HEK293 (cell line): ENCODE results near the gene UBIAD1.
A peak's percentile ranks its signal among the peaks of the same experiment; 100 is the strongest.

Experiments used
- CTCF ChIA-PET: fragments of 350-600 bp; formaldehyde crosslinking; extraction: SDS; loops from one replicate; lab custom pipeline; 2021; ENCODE audit warnings: antibody characterized with exemption; lab: Yijun Ruan, JAX
- POLR2A ChIA-PET: fragments of 300-600 bp; formaldehyde crosslinking; extraction: SDS; loops from one replicate; lab custom pipeline; 2020; ENCODE audit warnings: antibody characterized with exemption, inconsistent platforms; lab: Yijun Ruan, JAX
- H3K27ac ChIP-seq: fragments of 200-500 bp; sonication (Bioruptor generic); 2 replicates; pipeline ENCODE4 v1.5.1; 2014; ENCODE audit warnings: low read depth, low read length, control low read depth, inconsistent platforms; ENCODE audit errors: extremely low read depth
- H3K36me3 ChIP-seq, 2 experiments: fragments of 200-500 bp in 1 of 2; sonication (Bioruptor generic) in 1 of 2; 1 replicate in 1 of 2; 2 replicates in 1 of 2; pipeline ENCODE4 v1.5.1; 2014 to 2017; ENCODE audit warnings: inconsistent platforms in 2 of 2, low read length in 2 of 2; ENCODE audit not compliant: control insufficient read depth in 2 of 2, insufficient read depth in 1 of 2
- H3K4me1 ChIP-seq: fragments of 200-500 bp; sonication (Bioruptor generic); 2 replicates; pipeline ENCODE4 v1.5.1; 2014; ENCODE audit warnings: mild to moderate bottlenecking, low read length, inconsistent platforms; ENCODE audit not compliant: control insufficient read depth, insufficient read depth
- H3K4me3 ChIP-seq: 2 replicates; pipeline ENCODE4 v1.5.1; 2011; ENCODE audit warnings: low read depth, mild to moderate bottlenecking, control low read depth, low read length, moderate library complexity
- H3K9me3 ChIP-seq: fragments of 200-500 bp; sonication (Bioruptor generic); 2 replicates; pipeline ENCODE4 v1.5.1; 2014; ENCODE audit warnings: low read depth, low read length, inconsistent platforms; ENCODE audit not compliant: control insufficient read depth, insufficient read depth
- ATF2 ChIP-seq: fragments of 450-650 bp; formaldehyde crosslinking; IDR thresholded peaks from 2 replicates; pipeline ENCODE4 v1.5.1; 2016; ENCODE audit warnings: missing biosample characterization, missing genetic modification characterization, low read depth
- GLIS2 ChIP-seq: fragments of 450-650 bp; formaldehyde crosslinking; IDR thresholded peaks from 2 replicates; pipeline ENCODE4 v1.5.1; 2016; ENCODE audit warnings: missing biosample characterization, missing genetic modification characterization
- KLF10 ChIP-seq: fragments of 450-650 bp; IDR thresholded peaks from 2 replicates; pipeline ENCODE4 v1.5.1; 2018; ENCODE audit warnings: missing biosample characterization, mild to moderate bottlenecking, missing genetic modification characterization
- MEIS1 ChIP-seq: sonication (generic); formaldehyde crosslinking; IDR thresholded peaks from 2 replicates; pipeline ENCODE4 v1.8.1; 2022; ENCODE audit warnings: missing genetic modification reagents, mild to moderate bottlenecking, borderline replicate concordance
- PRDM10 ChIP-seq: fragments of 450-650 bp; formaldehyde crosslinking; IDR thresholded peaks from 2 replicates; pipeline ENCODE4 v1.5.1; 2016; ENCODE audit warnings: missing biosample characterization, missing genetic modification characterization
- TCF7L2 ChIP-seq: IDR thresholded peaks from 2 replicates; pipeline ENCODE4 v1.6.1; 2011; ENCODE audit warnings: low read depth, mild to moderate bottlenecking, inconsistent platforms, low read length, moderate library complexity, borderline replicate concordance
- ZBTB20 ChIP-seq: fragments of 450-650 bp; formaldehyde crosslinking; IDR thresholded peaks from 2 replicates; pipeline ENCODE4 v1.5.1; 2016; ENCODE audit warnings: missing biosample characterization, missing genetic modification characterization
- ZNF169 ChIP-seq: fragments of 450-650 bp; formaldehyde crosslinking; IDR thresholded peaks from 2 replicates; pipeline ENCODE4 v1.5.1; 2016; ENCODE audit warnings: missing biosample characterization, missing genetic modification characterization
- ZNF18 ChIP-seq: fragments of 450-650 bp; formaldehyde crosslinking; IDR thresholded peaks from 2 replicates; pipeline ENCODE4 v1.5.1; 2016; ENCODE audit warnings: missing biosample characterization, missing genetic modification characterization
- ZNF302 ChIP-seq: fragments of 450-650 bp; formaldehyde crosslinking; IDR thresholded peaks from 2 replicates; pipeline ENCODE4 v1.5.1; 2016; ENCODE audit warnings: missing biosample characterization, missing genetic modification characterization, low read depth
- ZNF324 ChIP-seq: fragments of 450-650 bp; formaldehyde crosslinking; IDR thresholded peaks from 2 replicates; pipeline ENCODE4 v1.5.1; 2016; ENCODE audit warnings: missing biosample characterization, missing genetic modification characterization
- ZNF335 ChIP-seq: fragments of 450-650 bp; formaldehyde crosslinking; conservative IDR thresholded peaks from 2 replicates; pipeline ENCODE4 v1.5.1; 2016; ENCODE audit warnings: missing biosample characterization, missing genetic modification characterization
- ZNF639 ChIP-seq: fragments of 450-650 bp; formaldehyde crosslinking; IDR thresholded peaks from 2 replicates; pipeline ENCODE4 v1.5.1; 2016; ENCODE audit warnings: missing biosample characterization, missing genetic modification characterization
- ZNF692 ChIP-seq: fragments of 450-650 bp; formaldehyde crosslinking; IDR thresholded peaks from 2 replicates; pipeline ENCODE4 v1.5.1; 2016; ENCODE audit warnings: missing biosample characterization, missing genetic modification characterization
- ZNF830 ChIP-seq: fragments of 450-650 bp; IDR thresholded peaks from 2 replicates; pipeline ENCODE4 v1.5.0; 2018; ENCODE audit warnings: missing biosample characterization, missing genetic modification characterization, low read depth, mild to moderate bottlenecking, moderate library complexity

UBIAD1 gene

GRCh38 chr1:11273595-11274234 is 717 bp downstream of the UBIAD1 start (continued):
- TF ChIP-seq ZNF830 = no peak
- no peak for TF ChIP-seq ZNF692
- TF ChIP-seq ZNF335 (tag by site-specific recombination) = peak; percentile 76
- TF ChIP-seq ZNF169 (tag by site-specific recombination) = no peak
- TF ChIP-seq ZBTB20 = peak; percentile 69; the same call in 1 of the 2 replicates
- peak; percentile 73 for TF ChIP-seq GLIS2 (tag by site-specific recombination)
- TF ChIP-seq MEIS1 (CRISPR knock-in tag) = no peak
- TF ChIP-seq KLF10 (tag by site-specific recombination) = no peak
- 0 out of 2 replicates have a peak, but pooled peaks have one; percentile 4 for TF ChIP-seq ZNF639 (tag by site-specific recombination)
- no peak for TF ChIP-seq ZNF302 (tag by site-specific recombination)
- no peak for TF ChIP-seq ZNF324 (tag by site-specific recombination)

- Histone ChIP-seq H3K27ac (no peak overlapping the region), H3K9me3 (no peaks in the 10 kb centered on the region), H3K36me3 (peaks cover 4 to 62% of the 10 kb centered on the region in 2 experiments; a peak in 2 of 3 replicates), H3K4me3 (no peak overlapping the region), H3K4me1 (no peaks in the 10 kb centered on the region)
- TF ChIP-seq TCF7L2 = no peak
- TF ChIP-seq PRDM10 (tag by site-specific recombination) = peak; percentile 38; the same call in 1 of the 2 replicates
- peak; percentile 30; the same call in 1 of the 2 replicates for TF ChIP-seq ZNF18 (tag by site-specific recombination)
- TF ChIP-seq ATF2 (tag by site-specific recombination) = peak; percentile 53; the same call in 1 of the 2 replicates
- ChIA-PET POLR2A (no interaction called here), CTCF (interaction anchor here (0.7 to 1.1 kb wide), 2 partner anchors 37 to 199 kb away, joined by 3 read pairs; no protein-coding TSS in a partner anchor)
Observed at GRCh38 chr1:11279152-11279551, 6.2 kb downstream of the UBIAD1 start.
